ENCODE results near the gene STX19.

DNA sequence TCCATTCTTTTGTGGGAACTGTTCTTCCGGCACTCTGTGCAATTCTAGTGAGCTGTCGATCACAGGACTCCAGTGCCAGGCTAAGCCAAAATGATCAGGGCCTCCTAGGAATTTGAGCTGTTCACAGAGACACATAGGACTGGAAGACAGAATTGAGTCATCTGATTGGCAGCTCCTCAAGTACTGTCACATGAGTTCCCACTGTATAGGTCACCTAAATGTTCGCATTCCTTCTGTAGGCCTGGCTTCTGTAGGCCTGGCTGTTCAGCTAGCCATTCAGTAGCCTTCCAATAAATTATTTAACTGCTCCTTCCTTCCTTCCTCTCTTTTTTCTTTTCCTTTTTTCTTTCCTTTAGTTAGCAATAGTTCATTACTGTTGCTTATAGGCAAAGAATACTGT, 59.0 kb downstream of the STX19 start:
- TF ChIP-seq CTCF (conservative IDR thresholded peaks at IDR 0.05; ENCODE audit: low read length) (no peak), EZH2phosphoT487 (IDR thresholded peaks at IDR 0.05; ENCODE audit: borderline replicate concordance, low read depth, low read length) (no peak)

Measured in OCI-LY7 (cell line).